Esophagus muscularis mucosa (tissue), 3 donors: ENCODE measurements around the gene STRN3.

Experiments used
- POLR2AphosphoS5 ChIP-seq, 2 donors: sonication (generic); formaldehyde crosslinking; IDR thresholded peaks; one replicate each; pipeline ENCODE4 v1.6.1; 2017; ENCODE audit warnings: antibody characterized with exemption in 2 of 2
- TF ChIP-seq, protein P1 (sequence below), 3 experiments: fragments of 200-600 bp in 2 of 3; fragments of 450-650 bp in 1 of 3; sonication (generic) in 2 of 3; IDR thresholded peaks; one replicate each; pipeline ENCODE4 v1.5.1; 2017 to 2019; ENCODE audit warnings: antibody characterized with exemption in 3 of 3, mild to moderate bottlenecking in 2 of 3, moderate library complexity in 1 of 3

DNA sequence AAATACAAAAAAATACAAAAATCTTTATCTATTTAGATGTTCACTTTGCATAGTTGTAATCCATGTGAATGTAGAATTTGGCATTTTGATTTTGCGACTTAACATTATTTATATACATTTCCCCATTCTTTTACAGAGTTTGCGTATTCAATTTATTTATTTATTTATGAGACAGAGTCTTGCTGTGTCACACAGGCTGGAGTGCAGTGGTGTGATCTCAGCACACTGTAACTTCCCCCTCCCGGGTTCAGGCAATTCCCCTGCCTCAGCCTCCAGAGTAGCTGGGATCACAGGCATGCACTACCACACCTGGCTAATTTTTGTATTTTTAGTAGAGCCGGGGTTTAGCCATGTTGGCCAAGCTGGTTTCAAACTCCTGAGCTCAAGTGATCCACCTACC, 25.3 kb upstream of the STRN3 start:
- TF ChIP-seq POLR2AphosphoS5 (IDR thresholded peaks at IDR 0.05) = no peak
- TF ChIP-seq, protein P1, sequence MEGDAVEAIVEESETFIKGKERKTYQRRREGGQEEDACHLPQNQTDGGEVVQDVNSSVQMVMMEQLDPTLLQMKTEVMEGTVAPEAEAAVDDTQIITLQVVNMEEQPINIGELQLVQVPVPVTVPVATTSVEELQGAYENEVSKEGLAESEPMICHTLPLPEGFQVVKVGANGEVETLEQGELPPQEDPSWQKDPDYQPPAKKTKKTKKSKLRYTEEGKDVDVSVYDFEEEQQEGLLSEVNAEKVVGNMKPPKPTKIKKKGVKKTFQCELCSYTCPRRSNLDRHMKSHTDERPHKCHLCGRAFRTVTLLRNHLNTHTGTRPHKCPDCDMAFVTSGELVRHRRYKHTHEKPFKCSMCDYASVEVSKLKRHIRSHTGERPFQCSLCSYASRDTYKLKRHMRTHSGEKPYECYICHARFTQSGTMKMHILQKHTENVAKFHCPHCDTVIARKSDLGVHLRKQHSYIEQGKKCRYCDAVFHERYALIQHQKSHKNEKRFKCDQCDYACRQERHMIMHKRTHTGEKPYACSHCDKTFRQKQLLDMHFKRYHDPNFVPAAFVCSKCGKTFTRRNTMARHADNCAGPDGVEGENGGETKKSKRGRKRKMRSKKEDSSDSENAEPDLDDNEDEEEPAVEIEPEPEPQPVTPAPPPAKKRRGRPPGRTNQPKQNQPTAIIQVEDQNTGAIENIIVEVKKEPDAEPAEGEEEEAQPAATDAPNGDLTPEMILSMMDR (IDR thresholded peaks at IDR 0.05) = no peak
